MM.1S (cell line): ENCODE results near the gene TSPAN5.

Experiments
- EZH2 ChIP-seq: fragments of 300-600 bp; sonication (generic); optimal IDR thresholded peaks from 2 replicates; pipeline ENCODE3; 2017; ENCODE audit warnings: low read depth, mild to moderate bottlenecking, antibody characterized with exemption, low read length, mixed read lengths
- EZH2phosphoT487 ChIP-seq: fragments of 300-600 bp; sonication (generic); IDR thresholded peaks from 2 replicates; pipeline ENCODE4 v1.6.1; 2018; ENCODE audit warnings: antibody characterized with exemption, low read length
- TF ChIP-seq, protein P1 (sequence below): fragments of 300-600 bp; sonication (generic); IDR thresholded peaks from 2 replicates; pipeline ENCODE4 v1.5.1; 2016; ENCODE audit warnings: antibody characterized with exemption, low read length, mixed read lengths

- TF ChIP-seq, protein P1, sequence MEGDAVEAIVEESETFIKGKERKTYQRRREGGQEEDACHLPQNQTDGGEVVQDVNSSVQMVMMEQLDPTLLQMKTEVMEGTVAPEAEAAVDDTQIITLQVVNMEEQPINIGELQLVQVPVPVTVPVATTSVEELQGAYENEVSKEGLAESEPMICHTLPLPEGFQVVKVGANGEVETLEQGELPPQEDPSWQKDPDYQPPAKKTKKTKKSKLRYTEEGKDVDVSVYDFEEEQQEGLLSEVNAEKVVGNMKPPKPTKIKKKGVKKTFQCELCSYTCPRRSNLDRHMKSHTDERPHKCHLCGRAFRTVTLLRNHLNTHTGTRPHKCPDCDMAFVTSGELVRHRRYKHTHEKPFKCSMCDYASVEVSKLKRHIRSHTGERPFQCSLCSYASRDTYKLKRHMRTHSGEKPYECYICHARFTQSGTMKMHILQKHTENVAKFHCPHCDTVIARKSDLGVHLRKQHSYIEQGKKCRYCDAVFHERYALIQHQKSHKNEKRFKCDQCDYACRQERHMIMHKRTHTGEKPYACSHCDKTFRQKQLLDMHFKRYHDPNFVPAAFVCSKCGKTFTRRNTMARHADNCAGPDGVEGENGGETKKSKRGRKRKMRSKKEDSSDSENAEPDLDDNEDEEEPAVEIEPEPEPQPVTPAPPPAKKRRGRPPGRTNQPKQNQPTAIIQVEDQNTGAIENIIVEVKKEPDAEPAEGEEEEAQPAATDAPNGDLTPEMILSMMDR = no peak
- no peak for TF ChIP-seq EZH2phosphoT487
- TF ChIP-seq EZH2 = no peak
These were observed 72.8 kb downstream of the TSPAN5 start for GRCh38 chr4:98585596-98585995.
